Measurements from ENCODE around the gene ASIC4.
A peak's percentile ranks its signal among the peaks of the same experiment; 100 is the strongest.

Gene ASIC4

GRCh38 chr2:219515874-219516629, 1.8 kb downstream of the ASIC4 start:
- DNase-seq (ENCODE audit: low read depth in 2 of 2): no peak

GRCh38 chr2:219516888-219517287, 2.6 kb downstream of the ASIC4 start:
- no peak for DNase-seq (ENCODE audit: low read depth in 2 of 2)

DNA sequence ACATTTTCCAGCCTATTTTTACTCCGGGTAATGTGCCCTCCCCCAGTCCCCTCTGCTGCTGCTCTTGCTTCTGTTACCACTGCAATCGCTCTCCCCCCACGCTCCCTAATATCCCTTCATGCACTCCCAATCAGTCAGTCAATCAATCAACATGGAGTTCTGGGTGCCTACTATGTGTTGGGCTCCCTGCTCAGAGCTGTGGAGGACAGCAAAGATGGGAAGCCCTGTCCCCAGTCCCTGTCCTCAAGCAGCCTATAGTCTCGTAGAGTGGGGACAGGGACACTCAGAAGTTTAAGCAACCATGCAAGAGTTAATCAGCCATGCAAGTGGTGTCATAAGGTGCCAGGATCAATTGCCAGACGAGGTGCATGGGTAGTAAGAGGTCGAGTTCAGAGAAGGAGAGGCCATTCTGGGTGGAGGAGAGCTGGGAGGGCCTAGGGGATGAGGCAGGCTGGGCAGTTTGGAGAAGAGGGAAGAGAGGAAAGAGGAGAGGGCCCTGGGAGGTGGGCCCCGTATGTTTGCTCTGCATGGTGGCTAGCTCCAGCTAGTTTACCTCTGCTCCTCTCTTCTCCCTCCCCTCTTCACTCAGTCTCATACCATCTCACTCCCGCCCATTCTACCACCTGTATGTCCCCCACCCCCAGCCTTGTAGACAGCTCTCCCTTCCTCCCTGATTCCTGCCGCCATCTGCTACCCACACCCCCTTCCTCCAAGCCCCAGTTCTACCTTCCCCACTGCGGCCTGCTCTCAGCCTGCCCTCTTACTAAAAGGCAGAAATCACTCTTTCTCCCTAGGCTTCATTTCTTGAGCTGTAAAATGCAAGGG, 3.9 kb downstream of the ASIC4 start:
- DNase-seq (ENCODE audit: low read depth in 2 of 2): no peak

GRCh38 chr2:219519526-219519916, 5.2 kb downstream of the ASIC4 start:
- no peak for DNase-seq (ENCODE audit: low read depth in 2 of 2)

GRCh38 chr2:219520079-219520478, 5.8 kb downstream of the ASIC4 start:
- DNase-seq (ENCODE audit: low read depth in 2 of 2): no peak

- no peak for DNase-seq (ENCODE audit: low read depth in 2 of 2)
Observed at GRCh38 chr2:219521066-219521880, 7.0 kb downstream of the ASIC4 start.

GRCh38 chr2:219522111-219523030, 8.1 kb downstream of the ASIC4 start:
- no peak for DNase-seq (ENCODE audit: low read depth in 2 of 2)

- DNase-seq (ENCODE audit: low read depth in 2 of 2): no peak
Observed at GRCh38 chr2:219523031-219523671, 8.9 kb downstream of the ASIC4 start.

GRCh38 chr2:219524817-219525216, 10.5 kb downstream of the ASIC4 start:
- DNase-seq (ENCODE audit: low read depth in 2 of 2): no peak

DNA sequence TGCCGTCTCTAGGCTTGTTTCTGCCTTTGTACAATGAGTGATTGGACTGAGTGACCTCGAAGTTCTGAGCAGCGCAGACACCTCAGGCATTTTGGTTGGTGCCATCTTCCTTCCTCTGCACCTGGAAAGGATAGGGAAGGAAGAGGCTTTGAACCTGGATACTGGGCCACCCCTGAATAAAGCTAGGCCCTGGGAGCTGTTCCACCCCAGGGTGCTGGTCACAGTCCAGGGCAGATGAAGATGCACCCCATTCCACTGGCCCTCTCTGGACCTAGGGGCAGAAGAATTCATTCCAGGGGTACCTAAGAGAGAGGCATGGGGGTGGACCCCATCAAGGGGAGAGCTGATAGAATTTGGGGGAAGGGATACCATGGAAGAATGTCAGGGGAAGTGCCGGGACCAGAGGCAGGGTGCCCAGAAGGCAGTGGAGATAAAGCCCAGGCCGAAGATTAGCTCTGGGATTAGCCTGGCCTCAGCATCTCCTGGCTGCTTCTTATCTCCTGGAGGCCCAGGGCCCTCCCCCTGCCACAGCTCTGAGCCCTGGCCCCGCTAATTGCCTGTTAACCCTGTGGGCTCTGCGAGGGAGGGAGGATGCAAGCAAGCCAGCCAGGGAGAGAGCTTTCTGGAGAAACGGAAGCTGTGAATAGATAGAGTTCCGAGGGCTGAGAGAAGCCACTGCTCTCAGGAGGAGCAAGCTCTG, 11.4 kb downstream of the ASIC4 start:
- DNase-seq (ENCODE audit: low read depth in 2 of 2): no peak

DNA sequence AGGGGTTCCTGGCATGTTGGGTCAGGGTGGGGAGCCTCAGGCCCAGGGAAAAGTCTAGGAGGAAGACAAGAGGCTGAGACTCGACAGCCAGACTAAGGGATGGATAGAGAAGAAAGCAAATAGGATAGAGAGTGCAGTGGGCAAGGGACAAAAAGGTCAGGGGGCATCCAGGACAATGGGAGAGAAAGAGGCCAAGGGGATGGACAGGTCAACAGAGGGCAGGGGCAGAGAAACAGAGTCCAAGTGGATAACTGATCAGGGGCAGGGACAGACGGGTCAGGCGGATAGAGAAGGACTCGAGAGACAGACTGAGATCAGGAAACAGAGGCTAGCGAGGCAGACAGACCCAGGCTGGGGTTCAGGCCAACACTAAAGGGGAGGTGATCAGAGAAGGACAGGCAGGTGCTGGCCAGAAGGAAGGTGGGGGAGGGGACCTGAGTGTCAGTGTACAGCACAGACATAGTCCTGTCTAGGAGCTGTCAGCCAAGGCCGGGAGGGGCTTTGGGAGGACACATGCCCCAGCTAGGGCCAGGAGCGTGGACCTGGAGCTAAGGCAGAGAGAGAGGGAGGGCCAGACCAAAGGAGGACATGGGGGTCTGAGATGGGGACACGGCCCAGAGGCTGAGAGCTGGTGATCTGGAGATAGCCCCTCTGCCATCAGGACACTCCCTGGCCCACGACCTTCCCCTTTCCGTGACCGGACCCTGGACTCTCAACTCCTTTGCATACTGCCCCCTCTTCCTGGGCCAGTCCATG, 12.2 kb downstream of the ASIC4 start:
- DNase-seq (ENCODE audit: low read depth in 2 of 2): no peak

DNA sequence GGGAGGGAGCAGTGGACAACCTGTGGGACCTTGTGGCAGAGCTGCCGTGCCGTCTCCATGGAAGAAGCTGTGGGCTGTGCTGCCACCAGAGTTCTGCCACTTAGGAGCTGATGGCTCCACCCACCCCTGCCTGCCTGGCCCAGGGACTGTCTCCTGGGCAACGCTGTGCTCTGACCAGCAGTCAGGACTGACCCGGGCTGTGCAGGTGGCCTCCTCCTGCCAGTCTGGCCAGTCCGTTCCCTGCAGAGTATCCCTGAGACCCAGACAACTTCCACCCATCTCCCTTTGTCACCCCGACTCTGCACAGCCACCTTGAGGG, 12.8 kb downstream of the ASIC4 start:
- no peak for DNase-seq (ENCODE audit: low read depth in 2 of 2)

GRCh38 chr2:219527472-219527871, 13.2 kb downstream of the ASIC4 start:
- DNase-seq (ENCODE audit: low read depth in 2 of 2): no peak

GRCh38 chr2:219530048-219530963, 16.0 kb downstream of the ASIC4 start:
- peak; percentile 68 to 72 for DNase-seq (ENCODE audit: low read depth in 2 of 2)

GRCh38 chr2:219531639-219532377, 17.5 kb downstream of the ASIC4 start:
- no peak for DNase-seq (ENCODE audit: low read depth in 2 of 2)

GRCh38 chr2:219532378-219532649, 18.0 kb downstream of the ASIC4 start:
- no peak for DNase-seq (ENCODE audit: low read depth in 2 of 2)

GRCh38 chr2:219533930-219534661, 19.8 kb downstream of the ASIC4 start:
- DNase-seq (ENCODE audit: low read depth in 2 of 2): no peak

Data from stimulated activated CD8-positive, alpha-beta memory T cell treated with anti-CD3 and anti-CD28 coated beads, Interleukin-7, amount 100 ng/mL, for 4 hours (primary cell).